SK-N-SH (cell line): ENCODE results near the gene KLHL2. TPM values are rescaled to one million over a fixed set of nuclear protein-coding genes. Genes with fewer than 3 reads are reported as not detected.

Source experiments
- CTCF ChIA-PET: fragments of 300-600, 350-600 bp; formaldehyde crosslinking; extraction: SDS; loops from one replicate; lab custom pipeline; 2021; lab: Yijun Ruan, JAX
- POLR2A ChIA-PET: fragments of 350-600 bp; sonication (Branson Sonifier 250); formaldehyde crosslinking; extraction: SDS; loops from one replicate; lab custom pipeline; 2020; ENCODE audit warnings: antibody characterized with exemption, inconsistent platforms; lab: Yijun Ruan, JAX
- DNase-seq: peaks from one replicate; pipeline ENCODE4 v3.0.0; 2012
- H2AFZ ChIP-seq: fragments of 200-600 bp; sonication (generic); 2 replicates; pipeline ENCODE4 v1.8.1; 2016; ENCODE audit warnings: antibody characterized with exemption, mild to moderate bottlenecking, low read depth
- H3F3A ChIP-seq: fragments of 200-600 bp; sonication (generic); replicated peaks from 2 replicates; pipeline ENCODE3; 2016; ENCODE audit warnings: antibody characterized with exemption, mild to moderate bottlenecking; ENCODE audit not compliant: insufficient read depth
- H3K27ac ChIP-seq, 2 experiments: fragments of 200-500 bp in 1 of 2; fragments of 200-600 bp in 1 of 2; sonication (Bioruptor generic) in 1 of 2; sonication (generic), shearing (Covaris generic) in 1 of 2; 2 replicates each; pipeline versions ENCODE4 v1.5.1 to v1.6.1; 2014 to 2016; ENCODE audit warnings: low read depth in 2 of 2, inconsistent platforms in 1 of 2, low read length in 1 of 2, mild to moderate bottlenecking in 1 of 2, mixed read lengths in 1 of 2
- H3K27me3 ChIP-seq: fragments of 200-600 bp; sonication (generic), shearing (Covaris generic); 2 replicates; pipeline ENCODE4 v1.6.1; 2016; ENCODE audit warnings: mixed run types; ENCODE audit not compliant: insufficient read depth
- H3K36me3 ChIP-seq, 2 experiments: fragments of 200-500 bp in 1 of 2; fragments of 200-600 bp in 1 of 2; sonication (Bioruptor generic) in 1 of 2; sonication (generic) in 1 of 2; replicated peaks in 1 of 2; 2 replicates each; pipeline versions ENCODE3 to v1.5.1; 2014 to 2016; ENCODE audit warnings: low read length in 1 of 2, mild to moderate bottlenecking in 1 of 2; ENCODE audit not compliant: insufficient read depth in 2 of 2, control insufficient read depth in 1 of 2
- H3K4me1 ChIP-seq, 2 experiments: fragments of 200-500 bp in 1 of 2; fragments of 200-600 bp in 1 of 2; sonication (Bioruptor generic) in 1 of 2; sonication (generic), shearing (Covaris generic) in 1 of 2; 2 replicates each; pipeline versions ENCODE4 v1.5.1 to v1.6.1; 2014 to 2016; ENCODE audit warnings: low read depth in 1 of 2, low read length in 1 of 2, mixed run types in 1 of 2; ENCODE audit not compliant: insufficient read depth in 2 of 2, control insufficient read depth in 1 of 2
- H3K4me2 ChIP-seq: fragments of 200-600 bp; sonication (generic), shearing (Covaris generic); 2 replicates; pipeline ENCODE4 v1.6.1; 2017; ENCODE audit warnings: mixed run types
- H3K4me3 ChIP-seq, 2 experiments: fragments of 200-500 bp in 1 of 2; fragments of 200-600 bp in 1 of 2; sonication (Bioruptor generic) in 1 of 2; sonication (generic), shearing (Covaris generic) in 1 of 2; 2 replicates each; pipeline versions ENCODE4 v1.5.1 to v1.8.1; 2014 to 2016; ENCODE audit warnings: low read depth in 2 of 2, inconsistent platforms in 1 of 2, low read length in 1 of 2, mild to moderate bottlenecking in 1 of 2, mixed read lengths in 1 of 2, moderate library complexity in 1 of 2
- H3K79me2 ChIP-seq: fragments of 200-600 bp; sonication (generic); 2 replicates; pipeline ENCODE4 v1.8.1; 2017; ENCODE audit warnings: mild to moderate bottlenecking; ENCODE audit not compliant: insufficient read depth
- H3K9ac ChIP-seq: fragments of 200-600 bp; sonication (generic); 2 replicates; pipeline ENCODE4 v1.6.1; 2017; ENCODE audit warnings: mixed run types
- H3K9me2 ChIP-seq: fragments of 200-600 bp; sonication (generic); 2 replicates; pipeline ENCODE4 v1.6.1; 2017; ENCODE audit warnings: mixed run types
- H3K9me3 ChIP-seq: fragments of 200-600 bp; sonication (generic); 2 replicates; pipeline ENCODE4 v1.6.1; 2017; ENCODE audit warnings: mixed run types, mild to moderate bottlenecking, moderate library complexity
- H4K20me1 ChIP-seq: fragments of 200-600 bp; sonication (generic); 2 replicates; pipeline ENCODE4 v1.6.1; 2017; ENCODE audit warnings: mild to moderate bottlenecking, mixed run types; ENCODE audit not compliant: insufficient read depth
- FOSL2 ChIP-seq: IDR thresholded peaks from 2 replicates; pipeline ENCODE4 v1.4.0; 2012; ENCODE audit warnings: low read depth, mild to moderate bottlenecking, moderate library complexity, borderline replicate concordance
- FOXJ3 ChIP-seq: sonication (generic); formaldehyde crosslinking; IDR thresholded peaks from 2 replicates; pipeline ENCODE4 v1.5.1; 2020; ENCODE audit warnings: mild to moderate bottlenecking, missing genetic modification reagents
- GABPA ChIP-seq: IDR thresholded peaks from 2 replicates; pipeline ENCODE4 v1.4.0; 2012; ENCODE audit warnings: low read depth, mild to moderate bottlenecking
- JUND ChIP-seq: IDR thresholded peaks from 2 replicates; pipeline ENCODE4 v1.4.0; 2012
- NRF1 ChIP-seq: IDR thresholded peaks from 2 replicates; pipeline ENCODE4 v1.6.1; 2012; ENCODE audit warnings: low read depth, mild to moderate bottlenecking, low read length
- POLR2AphosphoS5 ChIP-seq: IDR thresholded peaks from 2 replicates; pipeline ENCODE4 v1.6.1; 2012; ENCODE audit warnings: low read depth, low read length
- RAD21 ChIP-seq: IDR thresholded peaks from 2 replicates; pipeline ENCODE4 v1.6.1; 2012; ENCODE audit warnings: mild to moderate bottlenecking, low read length
- RCOR1 ChIP-seq: fragments of 150-350 bp; IDR thresholded peaks from 2 replicates; pipeline ENCODE4 v1.6.1; 2017; ENCODE audit warnings: antibody characterized with exemption, low read length
- RFX5 ChIP-seq: IDR thresholded peaks from 2 replicates; pipeline ENCODE4 v1.6.1; 2012; ENCODE audit warnings: mild to moderate bottlenecking, improper control_type of control experiment, low read length
- SMC3 ChIP-seq: IDR thresholded peaks from 2 replicates; pipeline ENCODE4 v1.6.1; 2012; ENCODE audit warnings: low read depth, low read length, improper control_type of control experiment
- TAF1 ChIP-seq: IDR thresholded peaks from 2 replicates; pipeline ENCODE4 v1.6.1; 2012; ENCODE audit warnings: low read depth, mild to moderate bottlenecking, low read length, moderate library complexity, borderline replicate concordance
- USF1 ChIP-seq: IDR thresholded peaks from 2 replicates; pipeline ENCODE4 v1.4.0; 2012; ENCODE audit warnings: low read depth, borderline replicate concordance
- WGBS: methylation state at CpG from one replicate; pipeline ENCODE4 v1.1.6; 2017; ENCODE audit warnings: low lambda C conversion rate; 5-methylcytosine and 5-hydroxymethylcytosine counted together
- polyA plus RNA-seq, 3 experiments: library from polyadenylated mRNA; depleted of rRNA; stranded (reverse); fragments of >200 nt; gene quantifications; 2 replicates each; pipeline ENCODE4 v1.2.3, GENCODE V29; 2012
- TF ChIP-seq, protein P1 (sequence below): IDR thresholded peaks from 2 replicates; pipeline ENCODE4 v1.6.1; 2012; ENCODE audit warnings: mild to moderate bottlenecking, low read depth, low read length, moderate library complexity

The KLHL2 gene
- polyA plus RNA-seq, 1 of the 3 experiments (the other 2 are of a cell fraction) = 25.0 TPM

DNA sequence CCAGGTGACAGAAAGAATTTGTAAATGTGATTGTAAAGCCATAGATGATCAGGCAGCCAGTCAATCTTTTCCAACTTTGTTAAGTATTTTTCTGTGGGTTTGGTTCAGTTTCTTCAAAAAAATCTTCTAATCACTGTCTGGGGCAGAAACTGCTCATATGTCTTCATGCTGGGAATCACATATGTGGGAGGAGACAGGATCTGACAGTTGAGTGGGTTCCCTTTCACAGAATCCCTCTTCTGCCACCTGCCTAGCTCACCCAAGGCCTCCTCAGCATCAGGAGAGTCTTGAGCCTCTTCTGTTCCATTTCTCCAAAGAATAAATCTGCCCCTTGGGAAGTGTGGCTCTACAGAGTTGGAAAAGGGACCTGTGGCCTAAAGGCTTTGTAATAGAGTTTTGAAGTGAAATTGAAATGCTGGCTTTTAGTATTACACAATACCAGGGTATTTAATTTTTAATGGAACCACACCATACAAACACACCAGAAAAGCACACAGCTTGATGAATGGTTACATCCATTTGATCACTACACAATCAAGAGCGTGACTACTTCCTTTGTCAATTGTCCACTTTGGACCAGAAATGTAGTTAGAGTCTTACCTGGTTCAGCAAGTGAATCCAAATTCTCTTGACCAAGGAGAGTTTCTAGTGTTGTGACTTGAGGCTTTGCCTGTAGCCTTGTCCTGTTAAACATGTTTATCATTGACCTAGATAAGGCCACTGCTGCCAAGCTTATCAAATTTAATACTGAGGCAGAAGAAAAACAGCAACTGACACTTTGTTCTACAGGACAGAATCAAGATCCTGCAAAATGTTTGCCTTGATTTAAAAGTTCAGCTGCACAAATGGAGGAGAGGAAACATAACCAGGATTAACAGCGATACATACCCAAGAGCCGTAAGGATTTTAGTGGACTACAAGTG lies 140.5 kb downstream of the KLHL2 start:
- no peaks in the 10 kb centered on the region for H3K4me1 ChIP-seq
- no peak overlapping the region for H3K4me3 ChIP-seq
- DNase-seq = no peak
- H2AFZ ChIP-seq = no peak overlapping the region
- H4K20me1 ChIP-seq = no peaks in the 10 kb centered on the region
- H3K9me3 ChIP-seq = no peaks in the 10 kb centered on the region
- H3K79me2 ChIP-seq = no peaks in the 10 kb centered on the region
- 73% methylated on average over 3 of the region's 3 CpGs for WGBS
- POLR2A ChIA-PET = no interaction called here
- CTCF ChIA-PET = interaction anchor here (0.9 to 2.4 kb wide), 2 partner anchors 8 to 217 kb away, joined by 3 to 14 read pairs; no protein-coding TSS in a partner anchor
- H3K9me2 ChIP-seq = no peaks in the 10 kb centered on the region
- peaks cover 3 to 4% of the 10 kb centered on the region in 2 experiments for H3K36me3 ChIP-seq
- H3K4me2 ChIP-seq = no peak overlapping the region
- H3K27ac ChIP-seq = no peak overlapping the region
- H3K27me3 ChIP-seq = no peaks in the 10 kb centered on the region
- no peaks in the 10 kb centered on the region for H3F3A ChIP-seq
- TF ChIP-seq RCOR1 = no peak
- TF ChIP-seq FOXJ3 = no peak
- TF ChIP-seq POLR2AphosphoS5 = no peak
- TF ChIP-seq FOSL2 = no peak
- TF ChIP-seq NRF1 = no peak
- TF ChIP-seq SMC3 = no peak
- TF ChIP-seq RAD21 = no peak
- no peak for TF ChIP-seq USF1
- no peak for TF ChIP-seq GABPA
- TF ChIP-seq TAF1 = no peak
- no peak for TF ChIP-seq JUND
- TF ChIP-seq RFX5 = no peak
- TF ChIP-seq, protein P1, sequence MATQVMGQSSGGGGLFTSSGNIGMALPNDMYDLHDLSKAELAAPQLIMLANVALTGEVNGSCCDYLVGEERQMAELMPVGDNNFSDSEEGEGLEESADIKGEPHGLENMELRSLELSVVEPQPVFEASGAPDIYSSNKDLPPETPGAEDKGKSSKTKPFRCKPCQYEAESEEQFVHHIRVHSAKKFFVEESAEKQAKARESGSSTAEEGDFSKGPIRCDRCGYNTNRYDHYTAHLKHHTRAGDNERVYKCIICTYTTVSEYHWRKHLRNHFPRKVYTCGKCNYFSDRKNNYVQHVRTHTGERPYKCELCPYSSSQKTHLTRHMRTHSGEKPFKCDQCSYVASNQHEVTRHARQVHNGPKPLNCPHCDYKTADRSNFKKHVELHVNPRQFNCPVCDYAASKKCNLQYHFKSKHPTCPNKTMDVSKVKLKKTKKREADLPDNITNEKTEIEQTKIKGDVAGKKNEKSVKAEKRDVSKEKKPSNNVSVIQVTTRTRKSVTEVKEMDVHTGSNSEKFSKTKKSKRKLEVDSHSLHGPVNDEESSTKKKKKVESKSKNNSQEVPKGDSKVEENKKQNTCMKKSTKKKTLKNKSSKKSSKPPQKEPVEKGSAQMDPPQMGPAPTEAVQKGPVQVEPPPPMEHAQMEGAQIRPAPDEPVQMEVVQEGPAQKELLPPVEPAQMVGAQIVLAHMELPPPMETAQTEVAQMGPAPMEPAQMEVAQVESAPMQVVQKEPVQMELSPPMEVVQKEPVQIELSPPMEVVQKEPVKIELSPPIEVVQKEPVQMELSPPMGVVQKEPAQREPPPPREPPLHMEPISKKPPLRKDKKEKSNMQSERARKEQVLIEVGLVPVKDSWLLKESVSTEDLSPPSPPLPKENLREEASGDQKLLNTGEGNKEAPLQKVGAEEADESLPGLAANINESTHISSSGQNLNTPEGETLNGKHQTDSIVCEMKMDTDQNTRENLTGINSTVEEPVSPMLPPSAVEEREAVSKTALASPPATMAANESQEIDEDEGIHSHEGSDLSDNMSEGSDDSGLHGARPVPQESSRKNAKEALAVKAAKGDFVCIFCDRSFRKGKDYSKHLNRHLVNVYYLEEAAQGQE = no peak
- H3K9ac ChIP-seq = no peak overlapping the region
